ENCODE data around the gene GRK5.
A peak's percentile ranks its signal among the peaks of the same experiment; 100 is the strongest.

The GRK5 gene

GRCh38 chr10:119344381-119344780 is 137.0 kb downstream of the GRK5 start:
- H3K9ac ChIP-seq (ENCODE audit: insufficient read length), result no peak overlapping the region
- peak overlapping the region; percentile 96 for H3K27ac ChIP-seq
- no peak overlapping the region for H3K4me3 ChIP-seq
- peaks cover 3% of the 10 kb centered on the region; the same call in 1 of the 2 replicates for H3K36me3 ChIP-seq (ENCODE audit: insufficient read depth, low read length)
- no peaks in the 10 kb centered on the region for H3K9me3 ChIP-seq (ENCODE audit: low read depth, low read length)
- TF ChIP-seq EZH2 (IDR thresholded peaks at IDR 0.05) (no peak), FOXP2 (optimal IDR thresholded peaks at IDR 0.05; ENCODE audit: control extremely low read depth, extremely low read length, insufficient read depth) (no peak), POLR2AphosphoS5 (IDR thresholded peaks at IDR 0.05; ENCODE audit: borderline replicate concordance, low read depth, low read length) (no peak)
- no peak for DNase-seq (ENCODE audit: low read depth, low spot score)

DNA sequence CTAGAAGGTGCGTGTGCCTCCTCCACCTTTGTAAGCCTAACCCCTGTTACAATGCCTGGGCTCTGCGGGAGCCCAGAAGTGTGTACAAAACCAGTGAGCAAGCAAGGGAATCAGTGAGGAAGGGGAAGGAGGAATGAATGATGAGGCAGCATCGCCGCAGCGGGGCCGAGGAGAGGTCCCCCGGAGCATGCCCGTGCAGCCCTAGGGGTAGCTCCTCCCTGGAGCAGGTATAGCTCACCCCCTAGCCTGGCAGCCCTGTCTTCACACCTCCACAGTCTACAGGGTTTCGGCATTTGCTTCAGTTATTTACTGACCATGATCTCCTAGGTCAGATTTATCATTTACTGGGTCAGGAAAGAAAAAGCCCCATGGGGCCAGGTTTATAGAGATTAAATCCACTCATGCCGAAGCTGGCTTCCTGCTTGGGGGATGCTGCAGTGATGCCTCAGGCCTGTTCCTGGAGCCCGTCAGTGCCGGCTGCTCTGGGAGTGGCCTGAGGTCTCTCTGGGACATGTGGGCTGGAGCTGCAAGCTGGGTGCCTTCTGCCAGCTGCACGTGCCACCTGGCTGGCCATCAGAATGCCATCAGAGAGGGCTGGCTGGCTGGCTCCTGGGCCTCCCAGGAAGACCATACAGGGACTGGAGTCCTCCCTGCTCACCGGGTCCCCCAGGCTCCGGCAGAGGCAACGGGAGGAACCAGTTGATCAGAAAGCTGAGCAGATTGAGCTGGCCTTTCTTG is 138.9 kb downstream of the GRK5 start:
- Histone ChIP-seq H3K9me3 (ENCODE audit: low read depth, low read length) (no peaks in the 10 kb centered on the region), H3K27ac (peak overlapping the region; percentile 95), H3K9ac (ENCODE audit: insufficient read length) (peak overlapping the region; percentile 57), H3K4me3 (peak overlapping the region; percentile 15; the same call in 1 of the 2 replicates), H3K36me3 (ENCODE audit: insufficient read depth, low read length) (peaks cover 19% of the 10 kb centered on the region)
- DNase-seq (ENCODE audit: low read depth, low spot score), result no peak
- TF ChIP-seq POLR2AphosphoS5 (IDR thresholded peaks at IDR 0.05; ENCODE audit: borderline replicate concordance, low read depth, low read length) (no peak; the same call in 1 of the 2 replicates), EZH2 (IDR thresholded peaks at IDR 0.05) (no peak), FOXP2 (optimal IDR thresholded peaks at IDR 0.05; ENCODE audit: control extremely low read depth, extremely low read length, insufficient read depth) (no peak)

DNA sequence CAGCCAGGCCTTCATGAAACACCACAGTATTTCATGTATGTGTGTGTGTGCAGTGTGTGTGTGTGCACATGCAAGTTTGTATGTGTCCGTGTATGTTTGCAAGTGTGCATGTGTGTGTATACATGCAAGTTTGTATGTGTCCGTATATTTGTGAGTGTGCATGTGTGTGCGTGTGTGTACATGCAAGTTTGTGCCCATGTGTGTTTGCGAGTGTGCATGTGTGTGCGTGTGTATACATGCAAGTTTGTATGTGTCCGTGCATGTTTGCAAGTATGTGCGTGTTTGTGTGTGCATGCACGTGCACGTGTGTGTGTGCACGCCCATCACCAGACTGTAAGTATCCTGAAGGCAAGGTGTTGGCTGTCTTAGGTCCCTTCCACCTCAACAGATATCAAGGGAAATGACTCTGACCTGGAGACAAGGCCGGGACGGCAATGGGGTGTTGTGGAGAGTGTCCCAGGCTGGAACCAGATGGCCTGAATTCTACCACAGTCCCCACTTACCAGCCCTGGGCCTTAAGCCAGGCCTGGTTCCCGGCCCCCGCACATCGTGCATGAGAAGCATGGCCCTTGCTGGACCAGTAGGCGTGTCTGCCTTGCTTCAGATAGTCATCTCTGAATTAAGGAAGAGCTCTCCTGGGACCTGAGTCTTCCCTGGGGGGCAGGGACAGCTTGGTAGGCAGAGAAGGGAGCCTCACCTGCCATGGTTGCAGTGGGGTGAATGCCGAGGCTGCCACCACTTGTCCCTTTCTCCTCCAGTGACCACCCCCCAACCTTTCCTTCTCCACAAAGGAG is 140.0 kb downstream of the GRK5 start:
- H3K9me3 ChIP-seq (ENCODE audit: low read depth, low read length), result no peaks in the 10 kb centered on the region
- no peak for DNase-seq (ENCODE audit: low read depth, low spot score)

GRCh38 chr10:119348106-119348505 is 140.7 kb downstream of the GRK5 start:
- H3K36me3 ChIP-seq (ENCODE audit: insufficient read depth, low read length), result peaks cover 25% of the 10 kb centered on the region
- TF ChIP-seq FOXP2 (optimal IDR thresholded peaks at IDR 0.05; ENCODE audit: control extremely low read depth, extremely low read length, insufficient read depth) (no peak), POLR2AphosphoS5 (IDR thresholded peaks at IDR 0.05; ENCODE audit: borderline replicate concordance, low read depth, low read length) (no peak), EZH2 (IDR thresholded peaks at IDR 0.05) (no peak)
- no peak overlapping the region for H3K4me3 ChIP-seq
- DNase-seq (ENCODE audit: low read depth, low spot score), result no peak
- no peaks in the 10 kb centered on the region for H3K9me3 ChIP-seq (ENCODE audit: low read depth, low read length)
- H3K27ac ChIP-seq, result 0 out of 2 replicates have a peak overlapping the region, but pooled peaks have one; percentile 19
- H3K9ac ChIP-seq (ENCODE audit: insufficient read length), result no peak overlapping the region

More for the DNA sequence above, 140.0 kb downstream of the GRK5 start:
- H3K36me3 ChIP-seq (ENCODE audit: insufficient read depth, low read length), result peaks cover 25% of the 10 kb centered on the region
- no peak overlapping the region for H3K9ac ChIP-seq (ENCODE audit: insufficient read length)
- TF ChIP-seq EZH2 (IDR thresholded peaks at IDR 0.05) (no peak), FOXP2 (optimal IDR thresholded peaks at IDR 0.05; ENCODE audit: control extremely low read depth, extremely low read length, insufficient read depth) (no peak), POLR2AphosphoS5 (IDR thresholded peaks at IDR 0.05; ENCODE audit: borderline replicate concordance, low read depth, low read length) (0 out of 2 replicates have a peak, but pooled peaks have one; percentile 11)
- no peak overlapping the region for H3K4me3 ChIP-seq
- peak overlapping the region; percentile 95; the same call in 1 of the 2 replicates for H3K27ac ChIP-seq

- TF ChIP-seq FOXP2 (optimal IDR thresholded peaks at IDR 0.05; ENCODE audit: control extremely low read depth, extremely low read length, insufficient read depth) (no peak), EZH2 (IDR thresholded peaks at IDR 0.05) (no peak), POLR2AphosphoS5 (IDR thresholded peaks at IDR 0.05; ENCODE audit: borderline replicate concordance, low read depth, low read length) (no peak)
- Histone ChIP-seq H3K27ac (no peak overlapping the region), H3K36me3 (ENCODE audit: insufficient read depth, low read length) (peaks cover 25% of the 10 kb centered on the region), H3K9me3 (ENCODE audit: low read depth, low read length) (no peaks in the 10 kb centered on the region), H3K4me3 (no peak overlapping the region), H3K9ac (ENCODE audit: insufficient read length) (no peak overlapping the region)
- no peak for DNase-seq (ENCODE audit: low read depth, low spot score)
These were observed 141.3 kb downstream of the GRK5 start for GRCh38 chr10:119348516-119349240.

GRCh38 chr10:119349341-119349740 is 142.0 kb downstream of the GRK5 start:
- no peak overlapping the region for H3K4me3 ChIP-seq
- H3K9ac ChIP-seq (ENCODE audit: insufficient read length), result no peak overlapping the region
- H3K36me3 ChIP-seq (ENCODE audit: insufficient read depth, low read length), result peaks cover 25% of the 10 kb centered on the region
- TF ChIP-seq FOXP2 (optimal IDR thresholded peaks at IDR 0.05; ENCODE audit: control extremely low read depth, extremely low read length, insufficient read depth), result no peak
- TF ChIP-seq EZH2 (IDR thresholded peaks at IDR 0.05), result no peak
- TF ChIP-seq POLR2AphosphoS5 (IDR thresholded peaks at IDR 0.05; ENCODE audit: borderline replicate concordance, low read depth, low read length), result no peak
- no peaks in the 10 kb centered on the region for H3K9me3 ChIP-seq (ENCODE audit: low read depth, low read length)
- no peak for DNase-seq (ENCODE audit: low read depth, low spot score)
- H3K27ac ChIP-seq, result no peak overlapping the region

DNA sequence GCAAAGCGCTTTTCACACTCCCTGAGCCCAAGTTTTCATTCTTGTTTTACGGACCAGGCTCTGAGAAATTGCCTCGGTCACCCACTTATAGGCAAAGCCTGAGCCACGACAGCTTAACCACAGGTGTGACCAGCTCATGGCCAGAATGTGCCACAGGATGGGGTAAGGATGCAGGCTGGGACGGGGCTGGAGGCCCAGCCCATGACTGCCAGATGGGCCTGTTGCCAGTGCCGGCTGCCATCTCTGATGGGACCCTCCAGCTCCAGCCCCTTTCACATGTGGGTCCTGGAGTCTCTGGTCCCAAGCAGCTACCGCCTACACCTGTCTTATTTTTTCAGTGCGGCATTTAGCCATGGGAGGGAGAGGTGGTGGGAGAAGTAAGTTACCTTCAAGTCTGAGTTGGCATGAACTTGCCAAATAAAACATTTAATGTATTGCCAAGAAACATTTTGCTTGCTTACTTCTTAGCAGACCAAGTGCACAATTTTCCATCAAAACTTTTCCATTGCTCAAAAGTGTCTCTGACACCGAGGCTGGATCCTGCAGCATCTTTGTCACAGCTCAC is 142.6 kb downstream of the GRK5 start:
- Histone ChIP-seq H3K4me3 (no peak overlapping the region), H3K36me3 (ENCODE audit: insufficient read depth, low read length) (peaks cover 25% of the 10 kb centered on the region), H3K27ac (no peak overlapping the region), H3K9me3 (ENCODE audit: low read depth, low read length) (no peaks in the 10 kb centered on the region), H3K9ac (ENCODE audit: insufficient read length) (no peak overlapping the region)
- no peak for TF ChIP-seq EZH2 (IDR thresholded peaks at IDR 0.05)
- TF ChIP-seq FOXP2 (optimal IDR thresholded peaks at IDR 0.05; ENCODE audit: control extremely low read depth, extremely low read length, insufficient read depth), result no peak
- TF ChIP-seq POLR2AphosphoS5 (IDR thresholded peaks at IDR 0.05; ENCODE audit: borderline replicate concordance, low read depth, low read length), result no peak
- no peak for DNase-seq (ENCODE audit: low read depth, low spot score)
